ENCODE results near the gene TMEM132C. TPM values are rescaled to one million over a fixed set of nuclear protein-coding genes. Genes with fewer than 3 reads are reported as not detected.

The TMEM132C gene
- total and polyA plus RNA-seq, 2 of the 8 experiments (the other 6 are each of a cell fraction or from before 2014, with no cell fraction given) = 0.23 to 0.76 TPM

DNA sequence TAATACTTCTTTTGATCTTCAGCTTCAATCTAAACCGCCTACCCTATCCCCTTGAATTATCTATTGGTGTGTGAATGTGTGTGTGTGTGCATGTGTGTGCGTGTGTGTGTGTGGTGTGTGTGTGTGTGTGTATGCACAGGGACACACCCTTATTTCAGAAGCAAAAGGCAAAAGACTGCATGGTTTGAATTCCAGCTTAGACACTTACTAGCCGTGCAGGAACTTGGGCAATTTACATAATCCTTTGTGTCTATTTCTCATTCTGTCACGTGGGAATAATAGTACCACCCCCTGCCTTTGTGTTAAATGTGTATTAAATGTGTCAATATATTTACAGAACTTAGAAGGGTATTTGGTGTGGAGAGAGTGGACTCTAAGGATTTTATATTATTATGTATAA is 251.7 kb downstream of the TMEM132C start:
- DNase-seq (ENCODE audit: low read depth in 1 of 2, low spot score in 2 of 2) = no peak
- Histone ChIP-seq H2BK5ac (ENCODE audit: low read depth, low read length) (no peak overlapping the region), H3K4me1 (replicated peaks in 1 of 4; ENCODE audit: control insufficient read depth in 3 of 4, insufficient read depth in 4 of 4, low read length in 3 of 4) (peaks cover 0 to 4% (median 1%) of the 10 kb centered on the region in 4 experiments; a peak in 4 of 7 replicates), H3K14ac (ENCODE audit: insufficient read length) (no peak overlapping the region), H3K4me2 (ENCODE audit: insufficient read depth in 1 of 2, low read depth in 2 of 2, low read length in 2 of 2) (no peak overlapping the region), H3K79me1 (ENCODE audit: low read depth, low read length) (no peaks in the 10 kb centered on the region), H3K27me3 (replicated peaks in 1 of 4; ENCODE audit: control insufficient read depth in 3 of 4, extremely low read depth in 1 of 4, insufficient read depth in 3 of 4, low read length in 3 of 4) (no peaks in the 10 kb centered on the region), H3K36me3 (ENCODE audit: control insufficient read depth in 2 of 4, insufficient read depth in 4 of 4, low read length in 3 of 4) (no peaks in the 10 kb centered on the region), H4K8ac (ENCODE audit: extremely low read depth, insufficient read depth, low read length) (no peak overlapping the region), H2BK12ac (ENCODE audit: low read depth, low read length) (no peak overlapping the region), H3K9me3 (ENCODE audit: insufficient read depth in 2 of 2, low read depth in 1 of 2, low read length in 1 of 2) (peaks cover 6 to 13% of the 10 kb centered on the region in 2 experiments; a peak in 1 of 4 replicates), H2BK20ac (ENCODE audit: low read length) (no peak overlapping the region), H3K23ac (ENCODE audit: insufficient read length) (no peak overlapping the region), H3K27ac (ENCODE audit: low read depth, low read length) (no peak overlapping the region), H2AFZ (ENCODE audit: low read length) (no peak overlapping the region), H3K56ac (replicated peaks; ENCODE audit: insufficient read length, low read depth, low read length) (no peak overlapping the region), H3K18ac (ENCODE audit: extremely low read depth, low read length) (no peak overlapping the region), H2AK5ac (ENCODE audit: low read depth, low read length) (no peak overlapping the region), H3K23me2 (ENCODE audit: low read depth, low read length) (no peaks in the 10 kb centered on the region), H3K4me3 (ENCODE audit: extremely low read depth in 1 of 4, insufficient read depth in 2 of 4, low read depth in 3 of 4, low read length in 4 of 4) (no peak overlapping the region), H4K91ac (replicated peaks; ENCODE audit: insufficient read length, low read length) (no peak overlapping the region), H4K5ac (ENCODE audit: insufficient read length, low read depth, low read length) (no peak overlapping the region), H4K20me1 (replicated peaks in 1 of 2; ENCODE audit: control insufficient read depth in 1 of 2, insufficient read depth in 2 of 2, low read length in 2 of 2) (no peaks in the 10 kb centered on the region), H3K79me2 (ENCODE audit: control insufficient read depth in 1 of 2, insufficient read depth in 2 of 2, low read length in 2 of 2) (no peaks in the 10 kb centered on the region), H3K4ac (replicated peaks; ENCODE audit: insufficient read length, low read depth, low read length) (no peak overlapping the region), H3K9ac (replicated peaks in 1 of 4; ENCODE audit: extremely low read depth in 1 of 4, low read depth in 3 of 4, low read length in 3 of 4) (no peak overlapping the region), H2BK120ac (replicated peaks; ENCODE audit: low read depth, low read length) (no peak overlapping the region), H2BK15ac (ENCODE audit: low read length) (no peak overlapping the region)
- POLR2A ChIA-PET (ENCODE audit: partially characterized antibody) = no interaction called here
- CTCF ChIA-PET (ENCODE audit: partially characterized antibody) = no interaction called here
- FAIRE-seq = no peak
- 89% methylated on average over 4 of the region's 4 CpGs; no CpG with 5 or more reads in 1 of the 2 experiments for WGBS, 2 experiments (ENCODE audit: extremely low coverage in 1 of 2, insufficient coverage in 1 of 2, insufficient read length in 1 of 2, insufficient replicate concordance in 2 of 2, low coverage in 1 of 2, low lambda C conversion rate in 2 of 2, missing lambda C conversion rate in 1 of 2)
- no peak for TF ChIP-seq TAF1 (IDR thresholded peaks at IDR 0.05; ENCODE audit: low read depth, low read length)
- no peak for TF ChIP-seq NANOG (IDR thresholded peaks at IDR 0.05; ENCODE audit: insufficient read depth, low read depth, low read length, poor library complexity, severe bottlenecking)
- TF ChIP-seq CREB1 (IDR thresholded peaks at IDR 0.05) = no peak
- no peak for TF ChIP-seq EP300 (IDR thresholded peaks at IDR 0.05; ENCODE audit: borderline replicate concordance in 1 of 2, low read depth in 2 of 2, low read length in 2 of 2)
- no peak for TF ChIP-seq FOSL1 (IDR thresholded peaks at IDR 0.05; ENCODE audit: insufficient read depth, low read depth, low read length)
